DMS53 treated with DMSO at 0.1 percent for 48 hours (cell line): ENCODE measurements around the gene HHIPL1.

ENCODE experiments used
- DNase-seq: peaks from one replicate; lab custom pipeline; 2025; ENCODE audit not compliant: unreplicated experiment; lab: John Stamatoyannopoulos, UW

Gene HHIPL1

DNA sequence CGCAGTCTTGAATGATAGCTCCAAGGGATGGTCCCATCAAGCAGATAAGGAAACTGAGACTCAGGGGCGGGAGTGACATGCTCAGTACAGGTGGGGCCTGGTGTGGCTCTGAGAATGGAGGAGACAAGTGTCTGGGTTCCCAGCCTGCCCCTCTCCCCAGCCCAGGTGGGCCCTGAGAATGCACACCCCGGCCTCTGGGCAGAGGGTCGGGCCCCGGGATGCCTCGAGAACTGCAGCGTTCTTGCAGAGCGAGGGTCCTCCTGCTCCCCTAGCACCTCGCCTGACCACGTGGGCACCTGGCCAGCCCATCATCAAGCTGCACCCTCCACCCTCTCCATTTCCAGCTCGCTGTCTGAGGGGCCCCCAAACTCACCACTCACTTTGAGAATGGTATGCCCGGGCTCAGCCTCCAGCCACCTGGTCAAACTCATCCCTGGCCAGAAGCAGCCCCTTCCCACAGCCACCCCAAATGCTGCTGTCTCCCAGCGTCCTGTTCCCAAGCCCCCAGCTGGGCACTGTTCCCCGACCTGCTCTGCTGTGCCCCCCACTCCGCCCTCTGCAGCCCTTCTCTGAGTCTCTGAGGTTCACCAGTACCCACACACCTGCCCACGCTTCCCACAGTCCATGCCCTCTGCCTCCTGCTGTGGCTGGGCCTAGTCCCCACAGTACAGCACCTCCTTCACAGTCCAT is 83.4 kb downstream of the HHIPL1 start:
- no peak for DNase-seq

DNA sequence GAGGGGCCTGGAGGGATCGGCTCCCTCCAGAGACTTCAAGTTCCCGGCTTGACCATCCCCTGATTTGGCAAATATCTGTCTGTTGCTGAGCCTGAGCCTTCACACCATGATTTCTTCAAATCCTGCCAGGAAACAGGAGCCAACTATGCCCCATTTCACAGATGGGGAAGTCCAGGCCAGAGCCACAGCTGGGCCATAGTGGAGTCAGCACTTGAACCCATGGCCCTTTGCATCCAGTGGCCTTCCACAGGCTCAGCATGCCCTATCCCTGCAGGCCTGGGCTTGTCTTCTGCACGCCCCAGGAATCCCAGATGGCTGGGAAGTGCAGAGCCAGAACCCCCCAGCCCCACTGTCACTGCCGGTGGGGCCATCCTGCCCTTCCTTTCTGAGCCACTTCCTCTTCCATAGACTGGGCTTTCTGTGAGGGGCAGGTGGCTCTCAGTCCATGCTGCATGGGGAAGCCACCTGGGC is 84.1 kb downstream of the HHIPL1 start:
- no peak for DNase-seq
